HG03108 (cell line): ENCODE measurements around the gene OR6J1.
"Not testable (repeated sequence)": the region's sequence is repeated elsewhere in the genome, so short reads cannot be mapped to it uniquely, and the experiment has no call there.

Experiments
- ATAC-seq: cut with Tn5 transposase; IDR thresholded peaks from one replicate; pipeline ENCODE4 v1.9.1; 2021; ENCODE audit warnings: moderate library complexity; ENCODE audit not compliant: unreplicated experiment

Gene OR6J1

GRCh38 chr14:22644305-22644635 is at the start of gene OR6J1:
OR6J1 (minus strand) TSS chr14:22644352; CDS start chr14:22634811, 9,541 bp downstream.
- no peak for ATAC-seq

DNA sequence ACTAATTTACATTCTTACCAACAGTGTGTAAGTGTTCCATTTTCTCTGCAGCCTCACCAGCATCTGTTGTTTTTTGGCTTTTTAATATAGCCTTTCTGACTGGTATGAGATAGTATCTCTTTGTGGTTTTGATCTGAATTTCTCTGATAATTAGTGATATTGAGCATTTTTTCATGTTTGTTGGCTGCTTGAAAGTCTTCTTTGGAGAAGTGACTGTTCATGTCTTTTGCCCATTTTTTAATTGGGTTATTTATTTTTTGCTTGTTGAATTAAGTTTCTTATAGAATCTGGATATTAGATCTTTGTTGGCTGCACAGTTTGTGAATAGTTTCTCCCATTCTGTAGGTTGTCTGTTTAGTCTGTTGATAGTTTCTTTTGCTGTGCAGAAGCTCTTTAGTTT is 48.0 kb upstream of the OR6J1 start:
- ATAC-seq, result no peak

GRCh38 chr14:22691171-22691570 is 47.0 kb upstream of the OR6J1 start:
- ATAC-seq, result no peak

- no peak for ATAC-seq
These were observed 45.0 kb upstream of the OR6J1 start for GRCh38 chr14:22689199-22689598.

DNA sequence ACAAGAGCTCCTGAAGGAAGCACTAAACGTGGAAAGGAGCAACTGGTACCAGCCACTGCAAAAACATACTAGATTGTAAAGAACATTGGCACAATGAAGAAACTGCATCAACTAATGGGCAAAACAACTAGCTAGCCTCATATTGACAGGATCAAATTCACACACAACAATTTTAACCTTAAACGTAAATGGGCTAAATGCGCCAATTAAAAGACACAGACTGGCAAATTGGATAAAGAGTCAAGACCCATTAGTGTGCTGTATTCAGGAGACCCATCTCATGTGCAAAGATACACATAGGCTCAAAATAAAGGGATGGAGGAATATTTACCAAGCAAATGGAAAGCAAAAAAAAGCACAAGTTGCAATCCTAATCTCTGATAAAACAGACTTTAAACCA is 43.8 kb upstream of the OR6J1 start:
- not testable (repeated sequence) for ATAC-seq

DNA sequence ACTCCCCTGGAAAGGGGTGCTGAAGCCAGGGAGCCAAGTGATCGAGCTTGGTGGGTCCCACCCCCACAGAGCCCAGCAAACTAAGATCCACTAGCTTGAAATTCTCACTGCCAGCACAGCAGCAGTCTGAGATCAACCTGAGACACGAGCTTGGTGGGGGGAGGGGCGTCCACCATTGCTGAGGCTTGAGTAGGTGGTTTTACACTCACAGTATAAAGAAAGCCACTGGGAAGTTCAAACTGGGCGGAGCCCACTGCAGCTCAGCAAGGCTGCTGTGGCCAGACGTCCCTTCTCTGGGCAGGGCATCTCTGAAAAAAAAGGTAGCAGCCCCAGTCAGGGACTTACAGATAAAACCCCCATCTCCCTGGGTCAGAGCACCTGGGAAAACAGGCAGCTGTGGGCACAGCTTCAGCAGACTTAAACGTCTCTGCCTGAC is 42.0 kb upstream of the OR6J1 start:
- not testable (repeated sequence) for ATAC-seq

DNA sequence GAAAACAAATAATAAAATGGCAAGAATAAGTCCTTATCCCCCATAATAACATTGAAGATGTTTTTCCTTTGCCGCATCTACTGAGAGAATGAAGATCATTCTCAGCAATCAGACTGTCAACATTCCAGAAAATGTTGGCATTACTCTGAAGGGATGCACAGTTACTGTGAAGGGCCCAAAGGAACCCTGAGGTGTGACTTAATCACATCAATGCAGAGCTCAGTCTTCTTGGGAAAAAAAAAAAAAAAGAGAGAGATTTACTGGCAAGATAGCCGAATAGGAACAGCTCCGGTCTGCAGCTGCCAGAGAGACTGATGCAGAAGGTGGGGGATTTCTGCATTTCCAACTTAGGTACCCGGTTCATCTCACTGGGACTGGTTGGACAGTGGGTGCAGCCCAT is 41.3 kb upstream of the OR6J1 start:
- ATAC-seq, result no peak

- ATAC-seq, result not testable (repeated sequence)
These were observed 39.3 kb upstream of the OR6J1 start for GRCh38 chr14:22683428-22683827.

DNA sequence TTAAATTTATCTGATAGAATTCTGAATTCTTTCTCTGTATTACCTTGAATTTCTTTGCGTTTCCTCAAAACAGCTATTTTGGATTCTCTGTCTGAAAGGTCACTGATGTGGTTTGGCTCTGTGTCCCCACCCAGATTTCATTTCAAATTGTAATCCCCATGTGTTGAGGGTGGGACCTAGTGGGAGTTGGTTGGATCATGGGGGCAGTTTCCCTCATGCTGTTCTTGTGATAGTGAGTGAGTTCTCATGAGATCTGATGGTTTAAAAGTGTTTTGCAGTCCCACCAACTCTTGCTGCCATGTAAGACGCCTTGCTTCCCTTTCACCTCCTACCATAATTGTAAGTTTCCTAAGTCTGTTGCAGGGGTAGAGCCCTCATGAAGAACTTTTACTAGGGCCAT is 34.1 kb upstream of the OR6J1 start:
- no peak for ATAC-seq

DNA sequence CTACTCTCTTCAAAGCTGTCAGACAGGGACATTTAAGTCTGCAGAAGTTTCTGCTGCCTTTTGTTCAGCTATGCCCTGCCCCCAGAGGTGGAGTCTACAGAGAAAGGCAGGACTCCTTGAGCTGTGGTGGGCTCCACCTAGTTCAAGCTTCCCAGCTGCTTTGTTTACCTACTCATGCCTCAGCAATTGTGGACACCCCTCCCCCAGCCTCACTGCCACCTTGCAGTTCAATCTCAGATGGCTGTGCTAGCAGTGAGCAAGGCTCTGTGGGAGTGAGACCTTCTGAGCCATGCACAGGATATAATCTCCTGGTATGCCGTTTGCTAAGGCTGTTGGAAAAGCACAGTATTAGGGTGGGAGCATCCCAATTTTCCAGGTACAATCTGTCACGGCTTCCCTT is 33.4 kb upstream of the OR6J1 start:
- not testable (repeated sequence) for ATAC-seq

- ATAC-seq, result no peak
These were observed 27.5 kb upstream of the OR6J1 start for GRCh38 chr14:22671622-22672021.

DNA sequence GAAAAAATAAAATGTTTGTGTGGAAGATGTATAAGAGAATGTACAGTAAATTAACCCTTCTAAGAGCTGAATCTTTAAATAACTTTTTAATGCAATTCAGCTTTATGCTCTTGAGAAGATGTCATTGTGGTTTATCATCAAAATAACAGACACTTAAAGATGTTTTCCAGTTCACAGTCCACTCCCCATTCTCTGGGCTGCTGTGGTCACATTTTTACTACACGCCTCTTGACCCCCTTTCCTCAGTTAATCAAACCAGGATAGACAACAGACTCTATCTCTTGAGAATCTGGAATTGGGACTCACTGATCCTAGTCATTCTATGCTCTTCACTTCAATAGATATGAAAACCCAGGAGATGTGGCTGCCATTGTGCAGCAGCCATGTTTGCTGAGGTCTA is 24.7 kb upstream of the OR6J1 start:
- no peak for ATAC-seq

DNA sequence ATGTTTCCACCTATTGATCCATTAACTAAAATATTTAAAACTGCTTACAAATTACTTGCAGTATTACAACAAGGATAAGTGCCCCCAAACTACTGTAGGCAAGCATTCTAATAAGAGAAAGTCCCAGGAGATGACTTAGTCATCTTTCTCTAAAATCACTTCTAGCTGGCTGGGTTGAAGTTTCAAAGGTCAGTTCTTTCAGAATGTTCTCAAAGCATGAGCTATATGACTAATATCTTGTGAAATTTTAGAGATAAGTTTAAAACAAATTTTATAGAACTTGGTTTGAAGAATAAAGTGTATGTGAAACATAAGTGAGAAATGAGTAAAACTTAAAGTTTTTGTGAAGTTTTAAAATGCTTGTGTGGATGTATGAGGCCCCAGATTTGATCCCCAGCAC is 24.3 kb upstream of the OR6J1 start:
- ATAC-seq, result no peak

GRCh38 chr14:22667881-22668280 is 23.7 kb upstream of the OR6J1 start:
- ATAC-seq, result no peak

DNA sequence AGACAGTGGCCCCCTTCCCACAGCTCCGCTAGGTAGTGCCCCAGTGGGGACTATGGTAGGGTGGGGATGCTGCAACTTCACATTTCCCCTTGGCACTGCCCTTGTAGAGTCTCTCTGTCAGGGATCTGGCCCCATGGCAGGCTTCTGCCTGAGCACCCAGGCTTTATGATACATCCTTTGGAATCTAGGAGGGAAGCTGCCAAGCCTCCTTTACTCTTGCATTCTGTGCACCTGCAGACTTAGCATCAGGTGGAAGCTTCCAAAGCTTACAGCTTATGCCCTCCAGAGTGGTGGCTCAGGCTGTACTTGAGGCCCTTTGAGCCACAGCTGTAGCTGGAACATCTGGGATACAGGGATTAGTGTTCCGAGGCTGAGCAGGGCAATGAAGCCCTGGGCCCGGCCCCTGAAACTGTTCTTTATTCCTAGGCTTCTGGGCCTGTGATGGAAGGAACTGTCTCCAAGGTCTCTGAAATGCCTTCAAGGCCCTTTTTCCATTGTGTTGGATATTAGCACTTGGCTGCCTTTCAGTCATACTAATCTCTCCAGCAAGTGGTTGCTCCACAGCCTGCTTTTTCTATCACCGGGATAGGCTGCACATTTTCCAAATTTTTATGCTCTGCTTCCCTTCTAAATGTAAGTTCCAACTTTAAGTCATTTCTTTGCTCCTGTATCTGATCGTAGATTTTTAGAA is 22.2 kb upstream of the OR6J1 start:
- no peak for ATAC-seq

GRCh38 chr14:22664261-22664660 is 20.1 kb upstream of the OR6J1 start:
- no peak for ATAC-seq

- ATAC-seq, result no peak
These were observed 16.5 kb upstream of the OR6J1 start for GRCh38 chr14:22660654-22661053.

- no peak for ATAC-seq
These were observed 14.8 kb upstream of the OR6J1 start for GRCh38 chr14:22658946-22659345.

GRCh38 chr14:22657861-22658260 is 13.7 kb upstream of the OR6J1 start:
- ATAC-seq, result no peak

DNA sequence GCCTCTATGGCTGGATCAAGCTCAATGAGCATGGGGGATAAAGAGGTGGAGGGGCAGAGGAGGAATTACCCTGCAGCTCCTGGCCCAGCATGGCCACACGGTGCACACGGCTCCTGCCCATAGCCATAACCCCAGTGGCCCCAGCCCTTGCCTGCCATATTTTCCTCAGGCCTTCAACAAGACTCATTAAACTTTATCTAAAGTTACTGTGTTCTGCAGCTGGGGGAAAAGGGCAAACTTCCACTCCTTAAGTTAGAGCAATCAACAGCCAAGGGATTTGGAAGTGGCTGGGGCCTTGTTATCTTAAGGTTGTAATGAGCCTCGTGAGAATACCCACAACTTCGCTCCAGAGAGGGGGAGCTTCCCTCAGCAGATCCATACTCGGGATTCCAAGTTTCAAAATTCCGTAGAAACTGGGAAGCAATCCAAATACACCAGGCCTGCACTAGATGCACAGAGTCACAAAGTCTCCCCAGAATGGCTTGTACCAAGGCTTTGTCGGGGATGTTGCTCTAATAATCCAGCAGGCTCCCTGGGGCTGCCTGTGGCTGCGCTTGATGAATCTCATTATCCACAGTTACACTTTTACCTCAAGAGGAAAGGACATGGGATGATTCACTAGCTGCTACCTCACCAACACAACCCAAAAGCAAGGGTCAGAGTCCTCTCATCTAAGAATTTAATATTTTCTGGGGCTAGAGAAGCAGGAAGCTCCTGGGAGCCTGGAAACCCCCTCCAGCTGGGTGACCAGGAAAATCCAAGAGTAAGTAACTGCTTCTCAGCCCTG is 13.0 kb upstream of the OR6J1 start:
- ATAC-seq, result no peak

- ATAC-seq, result no peak
These were observed 12.1 kb upstream of the OR6J1 start for GRCh38 chr14:22656226-22656625.

DNA sequence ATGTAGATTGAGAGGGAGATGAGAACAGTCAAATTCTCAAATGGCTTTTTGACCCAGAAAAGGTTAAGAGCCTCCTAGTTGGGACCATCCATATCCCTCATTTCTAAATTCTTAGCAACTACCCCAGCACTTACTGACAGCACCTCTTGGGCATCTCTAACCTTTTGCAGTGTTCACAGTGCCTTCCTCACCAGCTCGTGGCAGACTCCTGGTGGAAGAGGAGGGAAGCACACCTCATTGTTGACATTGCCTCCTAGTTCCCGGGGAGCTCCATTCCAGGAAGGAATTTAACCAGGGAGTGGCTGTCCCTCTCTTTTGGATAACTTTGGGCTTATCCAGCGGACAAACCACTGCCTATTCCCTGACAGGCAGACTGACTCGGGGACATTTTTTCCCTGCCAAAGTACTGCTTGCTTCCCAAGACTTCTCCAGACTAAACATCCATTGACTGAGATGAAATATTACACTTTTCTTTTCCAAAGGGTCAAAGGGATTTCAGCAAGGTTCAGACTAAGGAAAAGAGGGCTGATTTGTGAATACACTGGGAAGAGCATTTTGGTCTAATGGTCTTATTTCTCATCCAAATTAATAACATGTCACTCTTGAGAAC is 9.0 kb upstream of the OR6J1 start:
- ATAC-seq, result no peak
